GM23338 (cell line): ENCODE measurements around the gene CCDC194. TPM values are rescaled to one million over a fixed set of nuclear protein-coding genes. Genes with fewer than 3 reads are reported as not detected.

Experiments used
- ATAC-seq: fragments of 200-7000 bp; cut with Tn5 transposase; 3 replicates; pipeline ENCODE4 v1.9.1; 2020
- DNase-seq: peaks from one replicate; pipeline ENCODE4 v3.0.0-alpha.2; 2015; ENCODE audit warnings: low spot score
- H2AFZ ChIP-seq: fragments of 200-600 bp; sonication (generic); 2 replicates; pipeline ENCODE4 v1.8.0; 2016; ENCODE audit warnings: antibody characterized with exemption, mild to moderate bottlenecking, moderate library complexity
- H3F3A ChIP-seq: fragments of 200-600 bp; sonication (generic); replicated peaks from 2 replicates; pipeline ENCODE4 v1.8.0; 2017; ENCODE audit warnings: antibody characterized with exemption, mixed run types, low read depth
- H3K27ac ChIP-seq: fragments of 200-600 bp; sonication (generic); 2 replicates; pipeline ENCODE4 v1.6.1; 2016; ENCODE audit warnings: low read depth
- H3K27me3 ChIP-seq: fragments of 200-600 bp; sonication (generic); 2 replicates; pipeline ENCODE4 v1.8.0; 2016; ENCODE audit warnings: mild to moderate bottlenecking, mixed run types, moderate library complexity; ENCODE audit not compliant: insufficient read depth
- H3K36me3 ChIP-seq: fragments of 200-600 bp; sonication (generic); 2 replicates; pipeline ENCODE4 v1.8.0; 2016; ENCODE audit warnings: mild to moderate bottlenecking; ENCODE audit not compliant: insufficient read depth
- H3K4me1 ChIP-seq: fragments of 200-600 bp; sonication (generic); 2 replicates; pipeline ENCODE4 v1.8.0; 2016; ENCODE audit warnings: mild to moderate bottlenecking, moderate library complexity; ENCODE audit not compliant: insufficient read depth
- H3K4me2 ChIP-seq: fragments of 200-600 bp; sonication (generic); 2 replicates; pipeline ENCODE4 v1.7.1; 2017; ENCODE audit warnings: mixed run types
- H3K4me3 ChIP-seq: fragments of 200-600 bp; sonication (generic); 2 replicates; pipeline ENCODE4 v1.6.1; 2016; ENCODE audit warnings: mixed run types
- H3K79me2 ChIP-seq: fragments of 200-600 bp; sonication (generic); replicated peaks from 2 replicates; pipeline ENCODE4 v1.8.0; 2017; ENCODE audit warnings: mild to moderate bottlenecking; ENCODE audit not compliant: insufficient read depth
- H3K9me2 ChIP-seq: fragments of 200-600 bp; sonication (generic); 2 replicates; pipeline ENCODE4 v1.8.0; 2017; ENCODE audit not compliant: insufficient read depth
- H4K20me1 ChIP-seq: fragments of 200-600 bp; sonication (generic); replicated peaks from 2 replicates; pipeline ENCODE4 v1.8.0; 2017; ENCODE audit warnings: mild to moderate bottlenecking; ENCODE audit not compliant: insufficient read depth
- H3K27ac Mint-ChIP-seq: 2 replicates; pipeline ENCODE4 v1.8.0; 2020; ENCODE audit warnings: inconsistent platforms, mild to moderate bottlenecking, moderate library complexity, mixed read lengths
- H3K27me3 Mint-ChIP-seq: 3 replicates; pipeline ENCODE4 v1.8.0; 2022; ENCODE audit warnings: low read depth, mild to moderate bottlenecking, moderate library complexity, mixed read lengths, inconsistent platforms; ENCODE audit not compliant: insufficient read depth, poor library complexity
- H3K36me3 Mint-ChIP-seq: 3 replicates; pipeline ENCODE4 v1.8.0; 2021; ENCODE audit warnings: low read depth, mild to moderate bottlenecking, inconsistent platforms, moderate library complexity, mixed read lengths
- H3K4me1 Mint-ChIP-seq: 3 replicates; pipeline ENCODE4 v1.8.0; 2020; ENCODE audit warnings: mild to moderate bottlenecking, inconsistent platforms, mixed read lengths
- H3K4me3 Mint-ChIP-seq: 3 replicates; pipeline ENCODE4 v1.8.0; 2021; ENCODE audit warnings: moderate library complexity, mild to moderate bottlenecking, inconsistent platforms, mixed read lengths
- H3K9me3 Mint-ChIP-seq: 3 replicates; pipeline ENCODE4 v1.8.0; 2020; ENCODE audit warnings: moderate library complexity, mild to moderate bottlenecking, inconsistent platforms, mixed read lengths
- CREB1 ChIP-seq: fragments of 250-450 bp; sonication (Bioruptor Pico); IDR thresholded peaks from 2 replicates; pipeline ENCODE4 v1.5.0; 2020; ENCODE audit warnings: low read depth, mild to moderate bottlenecking, moderate library complexity
- CTCF ChIP-seq, 2 experiments: fragments of 200-600 bp in 1 of 2; sonication (generic) in 1 of 2; conservative IDR thresholded peaks; 2 replicates each; pipeline versions ENCODE4 v1.5.1 to v1.6.1; 2016 to 2017; ENCODE audit warnings: antibody characterized with exemption in 2 of 2, low read depth in 2 of 2, mild to moderate bottlenecking in 2 of 2, moderate library complexity in 1 of 2
- ETS1 ChIP-seq: IDR thresholded peaks from 2 replicates; pipeline ENCODE4 v1.6.1; 2016; ENCODE audit warnings: antibody characterized with exemption
- EZH2 ChIP-seq: fragments of 200-600 bp; sonication (generic); IDR thresholded peaks from one replicate; pipeline ENCODE4 v1.8.0; 2017; ENCODE audit warnings: antibody characterized with exemption, mild to moderate bottlenecking, low read depth; ENCODE audit not compliant: unreplicated experiment
- EZH2phosphoT487 ChIP-seq: fragments of 200-600 bp; sonication (generic); IDR thresholded peaks from one replicate; pipeline ENCODE4 v1.8.1; 2018; ENCODE audit warnings: antibody characterized with exemption; ENCODE audit not compliant: unreplicated experiment
- JUNB ChIP-seq: IDR thresholded peaks from one replicate; pipeline ENCODE4 v1.6.1; 2016; ENCODE audit warnings: antibody characterized with exemption; ENCODE audit not compliant: unreplicated experiment
- NANOG ChIP-seq: IDR thresholded peaks from 2 replicates; pipeline ENCODE4 v1.6.1; 2016; ENCODE audit warnings: antibody characterized with exemption, borderline replicate concordance
- POLR2AphosphoS5 ChIP-seq: IDR thresholded peaks from 2 replicates; pipeline ENCODE4 v1.6.1; 2016; ENCODE audit warnings: antibody characterized with exemption, low read depth
- REST ChIP-seq: IDR thresholded peaks from one replicate; pipeline ENCODE4 v1.6.1; 2018; ENCODE audit warnings: antibody characterized with exemption; ENCODE audit not compliant: unreplicated experiment
- STAT1 ChIP-seq: IDR thresholded peaks from one replicate; pipeline ENCODE4 v1.6.1; 2016; ENCODE audit warnings: antibody characterized with exemption; ENCODE audit not compliant: unreplicated experiment
- ZNF462 ChIP-seq: fragments of 250-450 bp; sonication (Bioruptor Pico); IDR thresholded peaks from 2 replicates; pipeline ENCODE4 v1.5.0; 2020; ENCODE audit warnings: mild to moderate bottlenecking, moderate library complexity
- polyA plus RNA-seq: library from polyadenylated mRNA; unstranded; fragments of >200 nt; fragmentation: Nextera tagmentation; extraction: Ambion mirVana; gene quantifications from 2 replicates; pipeline ENCODE4 v1.2.1, GENCODE V29; 2016
- total RNA-seq: library from RNA; depleted of rRNA; stranded (reverse); fragments of >200 nt; shearing (Covaris generic); gene quantifications from 2 replicates; pipeline ENCODE4 v1.2.3, GENCODE V29; 2014

Gene CCDC194
- total and polyA plus RNA-seq, 2 experiments from 2014 or later: 0.49 TPM; not detected in 1

GRCh38 chr19:17406887-17407196 lies 12.8 kb upstream of the CCDC194 start (continued):
- no peak for TF ChIP-seq EZH2
- TF ChIP-seq CTCF (conservative IDR thresholded peaks at IDR 0.05; ENCODE audit: low read depth in 2 of 2): no peak
- no peak for TF ChIP-seq JUNB
- TF ChIP-seq STAT1: no peak
- no peak for TF ChIP-seq NANOG
- TF ChIP-seq EZH2phosphoT487: no peak
- TF ChIP-seq REST: no peak
- no peak for TF ChIP-seq POLR2AphosphoS5

GRCh38 chr19:17406046-17406886 lies 12.3 kb upstream of the CCDC194 start:
- Histone ChIP-seq H3K9me2 (no peaks in the 10 kb centered on the region), H3K27ac (peak overlapping the region; percentile 74; the same call in 1 of the 2 replicates), H2AFZ (no peak overlapping the region), H3K4me1 (peaks cover 17% of the 10 kb centered on the region), H4K20me1 (no peaks in the 10 kb centered on the region), H3K27me3 (no peaks in the 10 kb centered on the region), H3K4me3 (no peak overlapping the region), H3K79me2 (no peaks in the 10 kb centered on the region), H3F3A (0 out of 2 replicates have a peak, but pooled peaks cover 7% of the 10 kb centered on the region), H3K4me2 (peak overlapping the region; percentile 48; the same call in 1 of the 2 replicates), H3K36me3 (no peaks in the 10 kb centered on the region)
- no peak overlapping the region for H3K27ac Mint-ChIP-seq
- DNase-seq (no peak), ATAC-seq (no peak)
- peaks cover 9% of the 10 kb centered on the region; the same call in 2 of the 3 replicates for H3K36me3 Mint-ChIP-seq
- no peaks in the 10 kb centered on the region for H3K9me3 Mint-ChIP-seq
- H3K27me3 Mint-ChIP-seq: peaks cover 9% of the 10 kb centered on the region
- peak overlapping the region; percentile 30; the same call in 1 of the 3 replicates for H3K4me3 Mint-ChIP-seq
- H3K4me1 Mint-ChIP-seq: peaks cover 28% of the 10 kb centered on the region
- no peak for TF ChIP-seq STAT1
- TF ChIP-seq CREB1 (CRISPR knock-in tag): no peak
- no peak for TF ChIP-seq ETS1
- TF ChIP-seq ZNF462 (CRISPR knock-in tag): no peak
- no peak for TF ChIP-seq JUNB
- TF ChIP-seq EZH2phosphoT487: no peak
- TF ChIP-seq POLR2AphosphoS5: no peak; the same call in 1 of the 2 replicates
